ENCODE results near the gene TTC1. TPM values are rescaled to one million over a fixed set of nuclear protein-coding genes. Genes with fewer than 3 reads are reported as not detected.

TTC1 gene
- total and polyA plus RNA-seq, 9 of the 15 experiments (the other 6 are each of a cell fraction or from before 2014, with no cell fraction given) = 51.9 to 173 (median 87.7) TPM

- TF ChIP-seq ZFX (CRISPR knock-in tag; IDR thresholded peaks at IDR 0.05) (0 out of 2 replicates have a peak, but pooled peaks have one; percentile 17), ID3 (CRISPR knock-in tag; IDR thresholded peaks at IDR 0.05) (no peak), ID3 (tag; IDR thresholded peaks at IDR 0.05) (no peak), MCM5 (IDR thresholded peaks at IDR 0.05; ENCODE audit: low read depth) (no peak), CBFA2T2 (conservative IDR thresholded peaks at IDR 0.05) (no peak), AFF1 (IDR thresholded peaks at IDR 0.05; ENCODE audit: low read depth in 1 of 2, partially characterized antibody in 2 of 2) (no peak), TFE3 (CRISPR knock-in tag; IDR thresholded peaks at IDR 0.05) (no peak), ZBTB49 (CRISPR knock-in tag; IDR thresholded peaks at IDR 0.05; ENCODE audit: borderline replicate concordance) (no peak), PRDM10 (IDR thresholded peaks at IDR 0.05; ENCODE audit: partially characterized antibody) (peak; percentile 67), ZC3H8 (IDR thresholded peaks at IDR 0.05) (no peak), JUN (IDR thresholded peaks at IDR 0.05; ENCODE audit: borderline replicate concordance, low read depth, low read length) (peak; percentile 18; the same call in 1 of the 2 replicates), JUN (CRISPR knock-in tag; IDR thresholded peaks at IDR 0.05; ENCODE audit: borderline replicate concordance) (no peak), FOXJ3 (CRISPR knock-in tag; IDR thresholded peaks at IDR 0.05) (no peak), FOSL1 (tag; conservative IDR thresholded peaks at IDR 0.05) (peak; percentile 81)
Measured at GRCh38 chr5:160039810-160040470, 31.0 kb downstream of the TTC1 start (continued).

Data from K562 (cell line).